Osteoblast (primary cell): ENCODE results near the gene LRRC4B. TPM values are rescaled to one million over a fixed set of nuclear protein-coding genes. Genes with fewer than 3 reads are reported as not detected.
"Not testable (repeated sequence)": the region's sequence is repeated elsewhere in the genome, so short reads cannot be mapped to it uniquely, and the experiment has no call there.

Source experiments
- DNase-seq: peaks from one replicate; pipeline ENCODE4 v3.0.0; 2011; ENCODE audit warnings: low spot score, mixed read lengths; ENCODE audit not compliant: insufficient read length; ENCODE audit errors: missing footprints
- H2AFZ ChIP-seq: 2 replicates; pipeline ENCODE4 v1.6.0; 2011; ENCODE audit warnings: mild to moderate bottlenecking, low read length
- H3K27ac ChIP-seq: 2 replicates; pipeline ENCODE4 v1.5.1; 2011; ENCODE audit warnings: mild to moderate bottlenecking, low read depth, low read length, moderate library complexity
- H3K27me3 ChIP-seq: 2 replicates; pipeline ENCODE4 v1.6.0; 2012; ENCODE audit warnings: mild to moderate bottlenecking, control low read depth, inconsistent platforms, low read length, moderate library complexity; ENCODE audit not compliant: insufficient read depth
- H3K36me3 ChIP-seq: 2 replicates; pipeline ENCODE4 v1.5.1; 2011; ENCODE audit warnings: mild to moderate bottlenecking, low read length, control low read depth, moderate library complexity; ENCODE audit not compliant: insufficient read depth
- H3K4me1 ChIP-seq: 2 replicates; pipeline ENCODE4 v1.5.1; 2011; ENCODE audit warnings: mild to moderate bottlenecking, low read length, control low read depth, moderate library complexity; ENCODE audit not compliant: insufficient read depth
- H3K4me2 ChIP-seq: 2 replicates; pipeline ENCODE4 v1.6.0; 2011; ENCODE audit warnings: mild to moderate bottlenecking, low read length; ENCODE audit not compliant: insufficient read depth
- H3K4me3 ChIP-seq: fragments of 200-600 bp; sonication (generic); 3 replicates; pipeline ENCODE4 v1.5.1; 2012; ENCODE audit warnings: mild to moderate bottlenecking, low read length, inconsistent platforms; ENCODE audit not compliant: insufficient read depth
- H3K79me2 ChIP-seq: 2 replicates; pipeline ENCODE4 v1.6.0; 2012; ENCODE audit warnings: mild to moderate bottlenecking, low read length, control low read depth, inconsistent platforms; ENCODE audit not compliant: insufficient read depth
- H3K9me3 ChIP-seq: 2 replicates; pipeline ENCODE4 v1.5.1; 2011; ENCODE audit warnings: low read depth, low read length, control low read depth
- H4K20me1 ChIP-seq: 2 replicates; pipeline ENCODE4 v1.6.0; 2012; ENCODE audit warnings: mild to moderate bottlenecking, low read length, control low read depth; ENCODE audit not compliant: insufficient read depth
- CTCF ChIP-seq: IDR thresholded peaks from 2 replicates; pipeline ENCODE4 v1.5.1; 2011; ENCODE audit warnings: mild to moderate bottlenecking, low read depth, low read length, moderate library complexity; ENCODE audit errors: extremely low read depth
- total RNA-seq: library from RNA; depleted of rRNA; stranded (reverse); fragments of >200 nt; gene quantifications from 2 replicates; pipeline ENCODE4 v1.2.3, GENCODE V29; 2012

LRRC4B gene
- total RNA-seq, 1 donor: not detected

- Histone ChIP-seq H3K36me3 (no peaks in the 10 kb centered on the region), H3K4me1 (no peaks in the 10 kb centered on the region), H3K4me3 (no peak overlapping the region), H3K4me2 (no peak overlapping the region), H3K9me3 (no peaks in the 10 kb centered on the region), H4K20me1 (no peaks in the 10 kb centered on the region), H2AFZ (no peak overlapping the region), H3K79me2 (no peaks in the 10 kb centered on the region), H3K27ac (no peak overlapping the region), H3K27me3 (no peaks in the 10 kb centered on the region)
- TF ChIP-seq CTCF: no peak
- no peak for DNase-seq
Measured at GRCh38 chr19:50607388-50607787, 39.2 kb upstream of the LRRC4B start.

GRCh38 chr19:50606059-50606836 lies 38.0 kb upstream of the LRRC4B start:
- TF ChIP-seq CTCF: peak; percentile 29
- not testable (repeated sequence) for H3K27me3 ChIP-seq, H3K9me3 ChIP-seq, H4K20me1 ChIP-seq, H3K4me3 ChIP-seq, DNase-seq, H3K27ac ChIP-seq, H2AFZ ChIP-seq, H3K79me2 ChIP-seq, H3K4me2 ChIP-seq, H3K36me3 ChIP-seq, H3K4me1 ChIP-seq

- not testable (repeated sequence) for DNase-seq
Measured at GRCh38 chr19:50604264-50605073, 36.2 kb upstream of the LRRC4B start.

GRCh38 chr19:50602935-50603334 lies 34.7 kb upstream of the LRRC4B start:
- Histone ChIP-seq H2AFZ (no peak overlapping the region), H3K4me2 (no peak overlapping the region), H3K27ac (no peak overlapping the region), H3K4me3 (no peak overlapping the region), H3K36me3 (no peaks in the 10 kb centered on the region), H4K20me1 (no peaks in the 10 kb centered on the region), H3K27me3 (peaks cover 11% of the 10 kb centered on the region), H3K79me2 (no peaks in the 10 kb centered on the region), H3K4me1 (no peaks in the 10 kb centered on the region), H3K9me3 (no peaks in the 10 kb centered on the region)
- no peak for TF ChIP-seq CTCF
- no peak for DNase-seq

More at GRCh38 chr19:50604264-50605073, 36.2 kb upstream of the LRRC4B start:
- not testable (repeated sequence) for H3K4me2 ChIP-seq, H3K4me1 ChIP-seq, H3K4me3 ChIP-seq, H3K79me2 ChIP-seq, H4K20me1 ChIP-seq, H3K9me3 ChIP-seq, H3K36me3 ChIP-seq, H2AFZ ChIP-seq, H3K27ac ChIP-seq
- peaks cover 11% of the 10 kb centered on the region for H3K27me3 ChIP-seq
